GM23338 (cell line): ENCODE results near the gene SGPP1. TPM values are rescaled to one million over a fixed set of nuclear protein-coding genes. Genes with fewer than 3 reads are reported as not detected.

Experiments used
- ATAC-seq: fragments of 200-7000 bp; cut with Tn5 transposase; 3 replicates; pipeline ENCODE4 v1.9.1; 2020
- DNase-seq: peaks from one replicate; pipeline ENCODE4 v3.0.0-alpha.2; 2015; ENCODE audit warnings: low spot score
- H2AFZ ChIP-seq: fragments of 200-600 bp; sonication (generic); 2 replicates; pipeline ENCODE4 v1.8.0; 2016; ENCODE audit warnings: antibody characterized with exemption, mild to moderate bottlenecking, moderate library complexity
- H3F3A ChIP-seq: fragments of 200-600 bp; sonication (generic); replicated peaks from 2 replicates; pipeline ENCODE4 v1.8.0; 2017; ENCODE audit warnings: antibody characterized with exemption, mixed run types, low read depth
- H3K27ac ChIP-seq: fragments of 200-600 bp; sonication (generic); 2 replicates; pipeline ENCODE4 v1.6.1; 2016; ENCODE audit warnings: low read depth
- H3K27me3 ChIP-seq: fragments of 200-600 bp; sonication (generic); 2 replicates; pipeline ENCODE4 v1.8.0; 2016; ENCODE audit warnings: mild to moderate bottlenecking, mixed run types, moderate library complexity; ENCODE audit not compliant: insufficient read depth
- H3K36me3 ChIP-seq: fragments of 200-600 bp; sonication (generic); 2 replicates; pipeline ENCODE4 v1.8.0; 2016; ENCODE audit warnings: mild to moderate bottlenecking; ENCODE audit not compliant: insufficient read depth
- H3K4me1 ChIP-seq: fragments of 200-600 bp; sonication (generic); 2 replicates; pipeline ENCODE4 v1.8.0; 2016; ENCODE audit warnings: mild to moderate bottlenecking, moderate library complexity; ENCODE audit not compliant: insufficient read depth
- H3K4me2 ChIP-seq: fragments of 200-600 bp; sonication (generic); 2 replicates; pipeline ENCODE4 v1.7.1; 2017; ENCODE audit warnings: mixed run types
- H3K4me3 ChIP-seq: fragments of 200-600 bp; sonication (generic); 2 replicates; pipeline ENCODE4 v1.6.1; 2016; ENCODE audit warnings: mixed run types
- H3K79me2 ChIP-seq: fragments of 200-600 bp; sonication (generic); replicated peaks from 2 replicates; pipeline ENCODE4 v1.8.0; 2017; ENCODE audit warnings: mild to moderate bottlenecking; ENCODE audit not compliant: insufficient read depth
- H3K9me2 ChIP-seq: fragments of 200-600 bp; sonication (generic); 2 replicates; pipeline ENCODE4 v1.8.0; 2017; ENCODE audit not compliant: insufficient read depth
- H4K20me1 ChIP-seq: fragments of 200-600 bp; sonication (generic); replicated peaks from 2 replicates; pipeline ENCODE4 v1.8.0; 2017; ENCODE audit warnings: mild to moderate bottlenecking; ENCODE audit not compliant: insufficient read depth
- H3K27ac Mint-ChIP-seq: 2 replicates; pipeline ENCODE4 v1.8.0; 2020; ENCODE audit warnings: inconsistent platforms, mild to moderate bottlenecking, moderate library complexity, mixed read lengths
- H3K27me3 Mint-ChIP-seq: 3 replicates; pipeline ENCODE4 v1.8.0; 2022; ENCODE audit warnings: low read depth, mild to moderate bottlenecking, moderate library complexity, mixed read lengths, inconsistent platforms; ENCODE audit not compliant: insufficient read depth, poor library complexity
- H3K36me3 Mint-ChIP-seq: 3 replicates; pipeline ENCODE4 v1.8.0; 2021; ENCODE audit warnings: low read depth, mild to moderate bottlenecking, inconsistent platforms, moderate library complexity, mixed read lengths
- H3K4me1 Mint-ChIP-seq: 3 replicates; pipeline ENCODE4 v1.8.0; 2020; ENCODE audit warnings: mild to moderate bottlenecking, inconsistent platforms, mixed read lengths
- H3K4me3 Mint-ChIP-seq: 3 replicates; pipeline ENCODE4 v1.8.0; 2021; ENCODE audit warnings: moderate library complexity, mild to moderate bottlenecking, inconsistent platforms, mixed read lengths
- H3K9me3 Mint-ChIP-seq: 3 replicates; pipeline ENCODE4 v1.8.0; 2020; ENCODE audit warnings: moderate library complexity, mild to moderate bottlenecking, inconsistent platforms, mixed read lengths
- CTCF ChIP-seq, 2 experiments: fragments of 200-600 bp in 1 of 2; sonication (generic) in 1 of 2; conservative IDR thresholded peaks; 2 replicates each; pipeline versions ENCODE4 v1.5.1 to v1.6.1; 2016 to 2017; ENCODE audit warnings: antibody characterized with exemption in 2 of 2, low read depth in 2 of 2, mild to moderate bottlenecking in 2 of 2, moderate library complexity in 1 of 2
- JUNB ChIP-seq: IDR thresholded peaks from one replicate; pipeline ENCODE4 v1.6.1; 2016; ENCODE audit warnings: antibody characterized with exemption; ENCODE audit not compliant: unreplicated experiment
- ZNF462 ChIP-seq: fragments of 250-450 bp; sonication (Bioruptor Pico); IDR thresholded peaks from 2 replicates; pipeline ENCODE4 v1.5.0; 2020; ENCODE audit warnings: mild to moderate bottlenecking, moderate library complexity
- polyA plus RNA-seq: library from polyadenylated mRNA; unstranded; fragments of >200 nt; fragmentation: Nextera tagmentation; extraction: Ambion mirVana; gene quantifications from 2 replicates; pipeline ENCODE4 v1.2.1, GENCODE V29; 2016
- total RNA-seq: library from RNA; depleted of rRNA; stranded (reverse); fragments of >200 nt; shearing (Covaris generic); gene quantifications from 2 replicates; pipeline ENCODE4 v1.2.3, GENCODE V29; 2014
- TF ChIP-seq, protein P1 (sequence below): IDR thresholded peaks from 2 replicates; pipeline ENCODE4 v1.6.1; 2016; ENCODE audit warnings: antibody characterized with exemption

Gene SGPP1
- total and polyA plus RNA-seq, 2 experiments from 2014 or later, result 4.2 to 11.1 TPM

DNA sequence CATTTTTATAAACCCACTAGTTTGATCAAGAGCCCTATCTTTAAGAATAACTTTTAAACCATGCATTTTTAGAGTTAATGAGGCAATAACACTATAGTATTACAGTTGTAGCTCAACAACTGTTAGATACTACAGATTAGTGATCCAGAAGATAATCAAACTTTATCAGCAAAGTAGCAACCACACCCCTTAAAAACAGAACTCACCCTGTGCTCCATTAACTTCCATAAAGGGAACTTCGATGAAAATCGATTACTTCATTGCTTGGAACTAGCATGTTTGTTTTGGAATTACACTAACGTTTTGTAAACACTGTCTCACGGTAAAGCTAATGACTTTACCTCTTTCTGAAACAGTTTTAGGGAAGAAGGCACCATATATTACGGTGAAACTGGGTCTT is 1.4 kb downstream of the SGPP1 start (continued):
- no peak for TF ChIP-seq ZNF462
- TF ChIP-seq, protein P1, sequence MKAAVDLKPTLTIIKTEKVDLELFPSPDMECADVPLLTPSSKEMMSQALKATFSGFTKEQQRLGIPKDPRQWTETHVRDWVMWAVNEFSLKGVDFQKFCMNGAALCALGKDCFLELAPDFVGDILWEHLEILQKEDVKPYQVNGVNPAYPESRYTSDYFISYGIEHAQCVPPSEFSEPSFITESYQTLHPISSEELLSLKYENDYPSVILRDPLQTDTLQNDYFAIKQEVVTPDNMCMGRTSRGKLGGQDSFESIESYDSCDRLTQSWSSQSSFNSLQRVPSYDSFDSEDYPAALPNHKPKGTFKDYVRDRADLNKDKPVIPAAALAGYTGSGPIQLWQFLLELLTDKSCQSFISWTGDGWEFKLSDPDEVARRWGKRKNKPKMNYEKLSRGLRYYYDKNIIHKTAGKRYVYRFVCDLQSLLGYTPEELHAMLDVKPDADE, result no peak
- no peak for TF ChIP-seq CTCF (conservative IDR thresholded peaks at IDR 0.05; ENCODE audit: low read depth in 2 of 2)
- no peak for TF ChIP-seq JUNB

- peak overlapping the region; percentile 99 for H3K4me3 Mint-ChIP-seq
- Histone ChIP-seq H3K4me2 (peak overlapping the region; percentile 84), H2AFZ (no peak overlapping the region), H3K9me2 (no peaks in the 10 kb centered on the region; the same call in 1 of the 2 replicates), H3K4me3 (peak overlapping the region; percentile 85; the same call in 1 of the 2 replicates), H3K79me2 (no peaks in the 10 kb centered on the region), H3K4me1 (peaks cover 13% of the 10 kb centered on the region; the same call in 1 of the 2 replicates), H3F3A (peaks cover 12% of the 10 kb centered on the region), H3K27me3 (peaks cover 37% of the 10 kb centered on the region), H3K36me3 (no peaks in the 10 kb centered on the region), H3K27ac (no peak overlapping the region), H4K20me1 (no peaks in the 10 kb centered on the region)
- H3K36me3 Mint-ChIP-seq, result peaks cover 7% of the 10 kb centered on the region; the same call in 1 of the 3 replicates
- H3K9me3 Mint-ChIP-seq, result no peaks in the 10 kb centered on the region
- H3K27me3 Mint-ChIP-seq, result peaks cover 25% of the 10 kb centered on the region
- H3K27ac Mint-ChIP-seq, result no peak overlapping the region
- ATAC-seq (no peak), DNase-seq (no peak)
- TF ChIP-seq, protein P1, result no peak
- peaks cover 24% of the 10 kb centered on the region for H3K4me1 Mint-ChIP-seq
Observed at GRCh38 chr14:63725786-63726460, 1.9 kb downstream of the SGPP1 start.
